HEK293T (cell line): ENCODE measurements around the gene TMEM41B.

Source experiments
- CTCF ChIA-PET: fragments of 350-600 bp; formaldehyde crosslinking; extraction: SDS; loops from one replicate; lab custom pipeline; 2021; ENCODE audit warnings: antibody characterized with exemption, inconsistent platforms; lab: Yijun Ruan, JAX
- POLR2A ChIA-PET: fragments of 350-600 bp; formaldehyde crosslinking; extraction: SDS; loops from one replicate; lab custom pipeline; 2020; ENCODE audit warnings: antibody characterized with exemption, inconsistent platforms; lab: Yijun Ruan, JAX
- DNase-seq: peaks from one replicate; pipeline ENCODE4 v3.0.0; 2012; ENCODE audit warnings: mixed read lengths; ENCODE audit errors: extremely low spot score
- ARNT ChIP-seq: fragments of 450-650 bp; IDR thresholded peaks from 2 replicates; pipeline ENCODE4 v1.6.1; 2017; ENCODE audit warnings: mild to moderate bottlenecking
- BHLHE40 ChIP-seq: fragments of 450-650 bp; IDR thresholded peaks from 2 replicates; pipeline ENCODE4 v1.6.1; 2016; ENCODE audit warnings: mild to moderate bottlenecking, moderate library complexity, borderline replicate concordance
- CTBP1 ChIP-seq: fragments of 450-650 bp; IDR thresholded peaks from 2 replicates; pipeline ENCODE4 v1.6.1; 2016; ENCODE audit warnings: borderline replicate concordance
- ELF4 ChIP-seq: fragments of 450-650 bp; IDR thresholded peaks from 2 replicates; pipeline ENCODE4 v1.6.1; 2017; ENCODE audit warnings: antibody characterized with exemption
- FOXA1 ChIP-seq: fragments of 450-650 bp; IDR thresholded peaks from 2 replicates; pipeline ENCODE4 v1.6.1; 2016; ENCODE audit warnings: mild to moderate bottlenecking
- FOXK2 ChIP-seq: fragments of 450-650 bp; IDR thresholded peaks from 2 replicates; pipeline ENCODE4 v1.6.1; 2016; ENCODE audit warnings: mild to moderate bottlenecking
- FOXM1 ChIP-seq: fragments of 450-650 bp; IDR thresholded peaks from 2 replicates; pipeline ENCODE4 v1.6.1; 2017; ENCODE audit warnings: mild to moderate bottlenecking, borderline replicate concordance
- HDGF ChIP-seq: fragments of 450-650 bp; IDR thresholded peaks from 2 replicates; pipeline ENCODE4 v1.6.1; 2017; ENCODE audit warnings: antibody characterized with exemption, borderline replicate concordance
- L3MBTL2 ChIP-seq: fragments of 450-650 bp; conservative IDR thresholded peaks from 2 replicates; pipeline ENCODE4 v1.6.1; 2016; ENCODE audit warnings: mild to moderate bottlenecking
- LEF1 ChIP-seq: fragments of 450-650 bp; IDR thresholded peaks from 2 replicates; pipeline ENCODE4 v1.6.1; 2017; ENCODE audit warnings: mild to moderate bottlenecking, borderline replicate concordance
- NFRKB ChIP-seq: fragments of 450-650 bp; IDR thresholded peaks from 2 replicates; pipeline ENCODE4 v1.6.1; 2016; ENCODE audit warnings: mild to moderate bottlenecking, moderate library complexity
- PKNOX1 ChIP-seq: fragments of 450-650 bp; IDR thresholded peaks from 2 replicates; pipeline ENCODE4 v1.6.1; 2016
- SP1 ChIP-seq: fragments of 450-650 bp; IDR thresholded peaks from 2 replicates; pipeline ENCODE4 v1.6.1; 2017
- SUZ12 ChIP-seq: fragments of 450-650 bp; IDR thresholded peaks from 2 replicates; pipeline ENCODE4 v1.6.1; 2016; ENCODE audit warnings: mild to moderate bottlenecking
- TARDBP ChIP-seq: fragments of 450-650 bp; IDR thresholded peaks from 2 replicates; pipeline ENCODE4 v1.6.1; 2016
- ZNF384 ChIP-seq: fragments of 450-650 bp; IDR thresholded peaks from 2 replicates; pipeline ENCODE4 v1.6.1; 2016

Gene TMEM41B

GRCh38 chr11:9310485-9311090, 3.8 kb downstream of the TMEM41B start:
- TF ChIP-seq ZNF384 (peak; percentile 90), NFRKB (no peak)
- ChIA-PET CTCF (no interaction called here), POLR2A (interaction anchor here (1.2 kb wide), 1 partner anchor 74 kb away, joined by 4 read pairs; the partner anchor contains the start of gene IPO7)
- no peak for DNase-seq

GRCh38 chr11:9304178-9304577, 10.2 kb downstream of the TMEM41B start:
- POLR2A ChIA-PET, result no interaction called here
- CTCF ChIA-PET, result interaction anchor here (1.1 kb wide), 1 partner anchor 9 kb away, joined by 5 read pairs; no protein-coding TSS in a partner anchor
- no peak for DNase-seq
- TF ChIP-seq SP1 (no peak), L3MBTL2 (no peak), ARNT (no peak), FOXA1 (no peak), FOXK2 (no peak)

GRCh38 chr11:9302448-9302847, 11.9 kb downstream of the TMEM41B start:
- TF ChIP-seq ARNT, result no peak
- TF ChIP-seq HDGF, result no peak
- TF ChIP-seq SUZ12, result no peak
- no peak for TF ChIP-seq FOXA1
- TF ChIP-seq PKNOX1, result no peak
- TF ChIP-seq TARDBP, result no peak
- TF ChIP-seq CTBP1, result no peak
- no peak for TF ChIP-seq BHLHE40
- no peak for TF ChIP-seq L3MBTL2
- POLR2A ChIA-PET, result interaction anchor here (1.1 kb wide), 1 partner anchor 12 kb away, joined by 3 read pairs; the partner anchor contains the start of gene TMEM41B
- no peak for DNase-seq
- CTCF ChIA-PET, result no interaction called here

- TF ChIP-seq ARNT, result no peak
- no peak for TF ChIP-seq HDGF
- TF ChIP-seq NFRKB, result no peak
- TF ChIP-seq L3MBTL2, result no peak
- TF ChIP-seq FOXM1, result no peak
- no peak for TF ChIP-seq ZNF384
- no peak for TF ChIP-seq PKNOX1
- TF ChIP-seq FOXK2, result no peak
- TF ChIP-seq TARDBP, result no peak
- TF ChIP-seq LEF1, result no peak
- DNase-seq, result no peak
- POLR2A ChIA-PET, result interaction anchor here (1.1 kb wide), 1 partner anchor 13 kb away, joined by 3 read pairs; the partner anchor contains the start of gene TMEM41B
- CTCF ChIA-PET, result no interaction called here
Measured at GRCh38 chr11:9301720-9302119, 12.7 kb downstream of the TMEM41B start.

- ChIA-PET CTCF (no interaction called here), POLR2A (no interaction called here)
- no peak for TF ChIP-seq LEF1
- DNase-seq, result no peak
Measured at GRCh38 chr11:9293646-9294045, 20.7 kb downstream of the TMEM41B start.

- ChIA-PET CTCF (no interaction called here), POLR2A (no interaction called here)
- TF ChIP-seq FOXA1 (no peak), LEF1 (no peak), PKNOX1 (no peak), ZNF384 (no peak), L3MBTL2 (no peak), NFRKB (no peak), FOXM1 (no peak), ELF4 (no peak), FOXK2 (no peak)
- DNase-seq, result no peak
Measured at GRCh38 chr11:9285850-9286587, 28.4 kb downstream of the TMEM41B start.
